Renal cortical epithelial cell (primary cell): ENCODE data around the gene RPSA. TPM values are rescaled to one million over a fixed set of nuclear protein-coding genes. Genes with fewer than 3 reads are reported as not detected.
A peak's percentile ranks its signal among the peaks of the same experiment; 100 is the strongest.
"Not testable (repeated sequence)": the region's sequence is repeated elsewhere in the genome, so short reads cannot be mapped to it uniquely, and the experiment has no call there.

Experiments used
- DNase-seq: peaks from one replicate; pipeline ENCODE4 v3.0.0-alpha.2; 2011; ENCODE audit warnings: low read depth
- total RNA-seq: library from RNA; depleted of rRNA; stranded (reverse); fragments of >200 nt; gene quantifications from 2 replicates; pipeline ENCODE4 v1.2.3, GENCODE V29; 2014

RPSA gene
- total RNA-seq: 539 and 1,854 TPM in 2 replicates

DNA sequence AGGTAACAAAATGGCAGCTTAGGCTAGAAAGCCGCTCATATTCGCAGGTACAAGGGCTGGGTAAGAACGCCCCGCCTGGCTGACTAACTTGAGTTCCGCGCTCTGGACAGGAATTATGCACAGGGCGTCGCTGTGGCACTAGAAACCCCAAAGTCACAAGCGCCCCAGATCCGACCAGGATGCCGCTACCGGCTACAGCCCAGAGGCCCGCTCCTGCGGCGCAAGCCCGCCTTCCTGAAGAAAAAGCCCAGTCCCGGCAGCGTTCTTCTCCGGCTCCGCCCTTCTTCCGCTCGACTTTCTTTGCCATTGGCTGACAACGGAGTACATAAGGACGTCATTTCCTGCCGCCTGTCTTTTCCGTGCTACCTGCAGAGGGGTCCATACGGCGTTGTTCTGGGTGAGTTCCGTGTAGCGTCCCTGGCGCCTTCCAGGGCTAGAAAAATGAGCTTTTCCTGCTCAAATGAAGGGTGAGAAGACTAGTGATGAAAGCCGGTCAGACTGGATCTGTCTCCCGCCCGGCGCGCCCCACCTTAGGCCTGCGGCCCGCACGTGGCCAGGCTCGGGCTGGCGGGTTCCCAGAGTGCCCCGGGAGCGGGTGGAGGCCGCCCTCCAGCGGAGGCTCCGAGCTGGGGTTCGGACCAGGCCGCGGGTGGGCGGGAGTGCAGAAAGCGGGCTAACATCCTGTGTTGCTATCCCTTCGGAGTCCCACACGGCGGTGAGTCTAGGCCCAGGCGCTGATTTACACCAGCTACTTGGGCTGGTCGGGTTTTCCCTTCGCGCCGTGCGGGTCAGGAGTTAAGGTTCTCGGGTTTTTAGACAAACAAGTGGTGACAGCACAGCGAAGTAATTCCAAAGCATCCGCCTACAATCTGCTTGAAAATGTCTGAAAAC, at the start of gene RPSA:
TSS of gene RPSA (plus strand) at position 353 of the 891 bp plus-strand sequence. CDS start 934 bp downstream, outside the sequence.
- peak; percentile 95 for DNase-seq

DNA sequence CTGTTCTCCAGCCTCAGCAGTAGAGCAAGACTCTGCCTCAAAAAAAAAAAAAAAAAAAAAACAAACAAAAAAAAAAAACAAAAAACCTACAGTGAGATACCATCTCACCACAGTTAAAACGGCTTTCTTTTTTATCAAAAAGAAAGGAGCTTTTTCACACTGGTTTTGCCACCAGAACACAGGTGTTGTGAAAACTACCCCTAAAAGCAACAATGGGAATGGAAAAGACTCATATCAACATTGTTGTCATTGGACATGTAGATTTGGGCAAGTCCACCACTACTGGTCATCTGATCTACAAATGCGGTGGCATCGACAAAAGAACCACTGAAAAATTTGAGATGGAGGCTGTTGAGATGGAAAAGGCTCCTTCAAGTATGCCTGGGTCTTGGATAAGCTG, 48.2 kb upstream of the RPSA start:
- no peak for DNase-seq

DNA sequence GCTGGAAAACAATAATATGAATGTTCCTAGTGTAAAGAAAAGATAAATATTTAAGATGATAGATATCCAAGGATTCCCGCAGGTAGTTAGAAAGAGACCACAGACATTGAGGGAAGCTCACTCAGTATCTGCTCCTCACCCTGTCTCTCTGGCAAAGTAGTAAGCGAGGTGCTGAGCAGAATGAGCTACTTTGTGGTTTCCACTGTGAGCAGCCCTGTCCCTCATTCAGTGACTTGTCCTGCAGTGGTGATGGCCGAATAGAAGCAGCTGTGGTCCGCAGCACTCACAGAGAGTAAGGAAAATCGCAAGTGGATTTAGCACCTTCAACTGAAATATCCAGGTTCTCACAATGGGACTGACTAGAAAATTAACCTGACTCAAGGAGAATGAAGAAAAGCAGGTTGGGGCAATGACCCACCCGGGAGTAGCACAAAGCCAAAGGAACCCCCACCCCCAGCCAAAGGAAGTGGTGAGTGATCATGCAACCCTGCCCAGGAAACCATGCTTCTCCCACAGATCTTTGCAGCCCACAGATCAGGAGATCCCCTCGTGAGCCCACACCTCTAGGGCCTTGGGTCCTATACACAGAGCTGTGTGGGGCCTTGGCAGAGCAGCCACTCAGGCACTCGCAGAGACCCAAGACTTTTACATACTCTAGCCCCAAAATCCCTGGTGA, 45.1 kb upstream of the RPSA start:
- DNase-seq: no peak

DNA sequence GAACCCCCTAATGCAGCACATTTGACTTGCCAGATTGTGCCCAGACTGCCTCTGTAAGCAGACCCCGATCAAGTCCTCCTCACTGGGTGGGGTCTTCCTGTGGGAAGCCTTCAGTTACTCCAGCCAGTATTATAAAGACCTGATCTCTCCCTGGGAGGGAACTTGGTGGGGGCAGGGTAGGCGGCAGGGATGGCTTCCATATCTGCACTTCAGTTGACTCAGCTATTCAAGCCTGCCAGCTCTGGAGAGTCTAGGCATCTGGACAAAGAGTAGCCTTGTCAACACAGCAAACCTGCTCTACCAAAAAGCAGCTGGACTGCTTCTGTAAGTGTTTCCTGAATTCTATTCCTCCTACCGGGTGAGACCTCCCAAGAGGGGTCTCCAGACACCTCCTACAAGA, 44.3 kb upstream of the RPSA start:
- DNase-seq: no peak

DNA sequence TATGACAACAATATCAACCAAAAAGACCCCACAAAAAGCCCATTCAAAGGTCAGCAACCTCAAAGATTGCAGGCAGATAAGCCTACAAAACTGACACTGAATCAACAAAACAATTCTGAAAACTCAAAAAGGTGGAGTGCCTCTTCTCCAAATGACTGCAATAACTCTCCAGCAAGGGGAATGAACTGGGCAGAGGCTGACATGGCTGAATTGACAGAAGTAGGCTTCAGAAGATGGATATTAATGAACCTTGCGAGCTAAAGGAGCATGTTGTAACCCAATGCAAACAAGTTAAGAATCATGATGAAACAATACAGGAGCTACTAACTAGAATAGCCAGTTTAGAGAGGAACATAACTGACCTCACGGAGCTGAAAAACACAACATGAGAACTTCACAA, 43.7 kb upstream of the RPSA start:
- DNase-seq: no peak

DNA sequence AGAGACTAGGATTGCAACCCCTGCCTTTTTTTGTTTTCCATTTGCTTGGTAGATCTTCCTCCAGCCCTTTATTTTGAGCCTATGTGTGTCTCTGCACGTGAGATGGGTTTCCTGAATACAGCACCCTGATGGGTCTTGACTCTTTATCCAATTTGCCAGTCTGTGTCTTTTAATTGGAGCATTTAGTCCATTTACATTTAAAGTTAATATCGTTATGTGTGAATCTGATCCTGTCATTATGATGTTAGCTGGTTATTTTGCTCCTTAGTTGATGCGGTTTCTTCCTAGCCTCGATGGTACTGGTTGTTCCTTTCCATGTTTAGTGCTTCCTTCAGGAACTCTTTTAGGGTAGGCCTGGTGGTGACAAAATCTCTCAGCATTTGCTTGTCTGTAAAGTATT, 36.1 kb upstream of the RPSA start:
- not testable (repeated sequence) for DNase-seq

DNA sequence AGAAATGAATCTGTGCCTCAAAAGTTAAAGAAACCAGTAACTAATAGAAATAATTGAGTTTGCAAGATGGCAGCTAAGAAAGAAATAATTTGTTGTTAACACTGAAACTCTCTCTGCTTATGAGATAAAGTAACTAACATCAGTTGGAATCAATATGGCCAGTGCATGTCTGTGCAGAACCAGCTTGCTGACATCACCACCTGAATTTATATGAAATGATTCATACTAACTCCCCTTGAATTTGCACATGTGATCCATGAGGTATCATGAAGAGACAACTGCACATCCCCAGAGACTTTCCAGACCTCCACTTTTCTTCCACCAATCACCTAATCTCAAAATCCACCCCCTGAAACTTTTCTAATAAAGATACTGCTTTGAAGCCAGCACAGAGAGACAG, 33.7 kb upstream of the RPSA start:
- DNase-seq: no peak

DNA sequence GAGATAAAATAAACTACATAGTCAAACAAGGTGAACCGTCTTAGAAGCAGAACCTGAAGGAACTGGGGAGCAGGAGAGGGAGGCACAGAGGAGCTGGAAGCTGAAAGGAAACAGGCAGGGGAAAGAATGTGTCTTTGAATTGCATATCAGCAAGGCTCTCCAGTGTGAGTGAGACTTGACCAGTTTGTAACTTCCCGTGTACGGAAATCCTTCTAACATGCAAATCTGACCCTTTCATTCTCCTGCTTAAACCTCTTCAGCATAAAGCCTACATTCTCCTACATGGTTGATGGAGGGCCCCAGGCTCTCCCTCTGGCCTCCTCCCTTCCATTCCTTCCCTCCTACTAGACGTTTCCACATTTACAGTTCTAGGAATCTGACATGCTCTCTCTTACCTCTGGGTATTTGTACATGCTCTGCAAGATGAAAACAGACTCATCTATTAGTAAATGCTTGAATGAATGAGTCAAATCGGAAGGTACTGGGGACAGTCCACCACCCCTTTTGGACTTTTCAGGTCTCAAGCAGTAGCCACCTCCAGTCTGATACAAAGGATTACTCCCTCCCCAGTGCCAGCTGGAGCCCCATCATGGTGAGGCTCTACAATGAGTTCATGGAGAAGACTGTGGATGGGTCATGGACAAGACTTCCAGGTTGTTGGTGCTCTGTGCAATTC, 29.4 kb upstream of the RPSA start:
- DNase-seq: no peak

DNA sequence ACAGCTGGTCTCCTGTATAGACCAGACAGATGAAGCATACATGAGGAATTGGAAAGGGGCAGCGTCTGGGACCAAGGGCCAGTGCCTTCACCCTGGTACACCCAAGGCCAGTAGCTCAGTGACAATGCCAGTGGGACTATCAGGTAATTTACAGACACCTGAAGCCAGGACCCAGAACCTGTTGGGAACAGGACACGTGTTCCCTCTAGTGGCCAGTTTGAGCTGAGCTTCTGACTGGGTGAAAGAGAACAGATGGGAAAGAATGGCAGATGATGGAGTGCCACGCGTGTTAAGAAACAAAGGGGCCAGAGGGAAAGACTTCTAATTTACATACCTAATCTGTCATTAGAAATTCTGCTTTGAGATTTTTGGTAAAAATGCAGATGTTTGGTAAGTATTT, 28.4 kb upstream of the RPSA start:
- DNase-seq: peak; percentile 48

DNA sequence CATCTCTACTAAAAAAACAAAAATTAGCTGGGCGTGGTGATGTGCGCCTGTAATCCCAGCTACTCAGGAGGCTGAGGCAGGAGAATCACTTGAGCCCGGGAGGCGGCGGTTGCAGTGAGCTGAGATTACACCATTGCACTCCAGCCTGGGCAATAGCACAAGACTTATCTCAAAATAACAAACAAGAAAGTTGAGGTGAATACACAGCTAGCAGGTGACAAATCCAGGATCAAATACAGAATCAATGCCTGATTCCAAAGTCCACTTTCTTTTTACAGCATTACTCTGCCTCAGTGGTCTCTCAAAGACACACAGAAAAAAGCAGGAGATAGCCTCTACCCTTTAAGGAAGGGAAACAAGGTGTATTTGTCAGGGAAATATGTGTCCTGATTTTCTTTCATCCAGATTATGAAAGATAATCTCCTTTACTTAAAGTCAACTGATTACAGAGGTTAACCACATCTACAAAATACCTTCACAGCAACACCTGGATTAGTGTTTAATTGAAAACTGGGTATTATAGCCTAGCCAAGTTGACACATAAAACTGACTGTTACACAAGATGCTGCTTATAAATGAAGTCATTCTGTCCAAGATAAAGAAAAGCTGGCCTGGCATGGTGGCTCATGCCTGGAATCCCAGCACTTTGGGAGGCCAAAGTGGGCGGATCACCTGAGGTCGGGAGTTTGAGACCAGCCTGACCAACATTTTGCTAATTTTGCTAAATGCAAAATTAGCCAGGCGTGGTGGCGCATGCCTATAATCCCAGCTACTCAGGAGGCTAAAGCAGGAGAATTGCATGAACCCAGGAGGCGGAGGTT, 27.4 kb upstream of the RPSA start:
- no peak for DNase-seq

DNA sequence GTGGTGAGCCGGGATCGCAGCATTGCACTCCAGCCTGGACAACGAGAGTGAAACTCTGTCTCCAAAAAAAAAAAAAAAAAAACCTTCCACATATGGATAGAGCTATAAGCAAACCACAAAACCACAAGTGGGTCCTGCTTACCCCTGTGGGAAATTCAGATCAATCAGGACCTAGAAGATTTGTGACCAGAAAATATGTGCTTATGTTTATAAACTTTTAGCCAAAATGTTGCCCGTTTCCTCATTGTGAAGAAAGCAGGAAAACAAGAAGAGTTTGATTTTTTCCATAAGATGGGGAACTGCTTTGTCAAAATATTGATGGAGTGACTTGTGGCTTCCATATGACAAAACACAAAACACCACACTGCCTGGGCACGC, 26.8 kb upstream of the RPSA start:
- no peak for DNase-seq

DNA sequence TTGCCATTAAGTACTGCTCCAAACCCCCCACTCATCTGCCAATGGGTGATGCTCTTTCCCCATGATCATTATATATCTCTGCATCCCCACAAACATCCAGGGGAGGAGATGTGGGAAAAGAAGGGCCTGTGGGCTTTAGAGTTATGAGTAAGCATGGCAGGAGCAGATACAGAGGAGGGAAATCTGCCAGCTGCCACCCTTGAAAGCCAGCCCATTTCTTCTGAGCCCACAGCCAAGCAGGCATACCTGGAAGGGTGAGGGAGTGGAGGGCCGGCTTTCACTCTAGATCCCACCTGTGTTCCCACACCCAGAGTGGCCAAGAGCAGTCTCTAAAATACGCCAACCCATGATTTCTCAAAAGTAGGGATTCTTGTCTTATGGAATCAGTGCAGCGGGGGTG, 25.1 kb upstream of the RPSA start:
- no peak for DNase-seq

DNA sequence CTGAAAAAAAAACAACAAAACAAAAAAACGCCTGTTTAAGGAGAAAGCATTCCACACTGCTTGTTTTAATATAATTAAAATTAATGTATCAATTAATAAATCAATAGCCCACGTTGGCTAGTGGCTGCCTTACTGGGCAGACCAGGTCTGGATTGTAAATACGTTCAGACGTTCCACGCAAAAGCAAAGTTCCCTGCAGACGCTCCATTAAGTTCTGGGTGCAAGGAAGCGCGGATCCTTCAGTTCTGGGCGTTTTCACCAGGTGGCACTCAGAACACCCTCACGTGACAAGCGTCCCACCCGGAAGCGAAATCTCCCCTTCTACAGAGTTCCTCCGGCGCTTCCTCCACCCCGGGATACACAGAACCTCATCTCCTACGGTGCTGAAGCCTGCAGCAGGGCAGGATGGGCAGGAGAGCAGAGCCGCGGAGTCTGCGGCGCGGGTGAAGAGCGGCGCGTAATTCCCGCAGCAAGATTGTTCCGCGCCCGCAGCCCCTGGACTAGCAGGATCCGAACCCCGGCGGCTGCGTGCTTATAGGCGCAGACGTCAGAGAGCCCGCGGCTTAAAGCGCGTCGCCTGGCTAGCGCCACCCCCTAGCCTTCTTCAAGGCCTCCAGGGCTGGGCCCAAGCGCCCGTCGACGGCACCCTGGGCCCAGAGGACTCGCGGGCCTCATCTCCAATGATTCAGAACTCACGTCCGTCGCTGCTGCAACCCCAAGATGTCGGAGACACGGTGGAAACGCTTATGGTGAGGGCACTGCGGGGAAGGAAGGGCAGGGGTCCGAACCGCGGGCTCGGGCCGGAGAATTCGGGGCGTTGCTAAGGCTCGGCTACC, 23.3 kb upstream of the RPSA start, which contains the start of gene SLC25A38:
TSS of gene SLC25A38 (plus strand) at position 326 of the 836 bp plus-strand sequence. CDS start at position 681, 355 bp downstream.
- peak; percentile 75 for DNase-seq

DNA sequence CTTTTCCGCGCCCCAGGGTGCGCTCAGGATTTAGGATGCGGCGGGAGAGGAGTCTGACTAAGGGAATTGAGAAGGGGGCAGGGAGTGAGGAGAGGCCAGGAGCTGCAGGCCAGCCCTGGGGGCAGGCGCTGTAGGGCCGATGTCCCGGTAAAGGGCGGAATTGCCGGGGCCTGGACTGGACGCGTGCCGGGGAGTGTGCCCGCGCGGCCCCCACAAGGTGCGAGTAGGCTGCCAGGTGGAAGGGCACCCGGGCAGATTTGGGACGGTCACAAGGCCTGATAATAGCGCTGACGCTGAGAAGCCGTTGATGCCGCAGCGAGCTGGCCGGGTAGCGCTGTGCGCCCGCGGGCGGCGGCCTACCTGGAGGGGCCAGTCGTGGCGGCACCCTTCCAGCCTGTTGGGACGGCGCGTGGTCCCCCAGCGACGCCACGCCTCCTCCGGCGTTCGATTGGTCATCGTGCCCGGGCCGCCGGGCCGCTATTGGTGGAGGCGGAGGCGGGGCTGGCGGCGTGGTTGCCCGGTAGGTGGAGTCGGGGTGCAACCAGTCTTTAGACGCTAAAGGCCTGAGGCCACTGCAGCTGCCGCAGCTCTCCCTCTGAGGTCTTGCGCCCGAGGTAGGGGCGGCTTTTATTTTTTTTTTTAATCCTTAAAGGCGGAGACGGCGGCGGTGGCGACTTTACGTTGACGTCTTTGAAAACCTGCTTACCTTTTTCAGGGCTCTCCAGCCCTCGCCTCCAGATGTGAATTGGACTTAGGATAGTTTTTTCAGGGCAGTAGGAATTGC, 22.4 kb upstream of the RPSA start:
- peak; percentile 77 for DNase-seq

DNA sequence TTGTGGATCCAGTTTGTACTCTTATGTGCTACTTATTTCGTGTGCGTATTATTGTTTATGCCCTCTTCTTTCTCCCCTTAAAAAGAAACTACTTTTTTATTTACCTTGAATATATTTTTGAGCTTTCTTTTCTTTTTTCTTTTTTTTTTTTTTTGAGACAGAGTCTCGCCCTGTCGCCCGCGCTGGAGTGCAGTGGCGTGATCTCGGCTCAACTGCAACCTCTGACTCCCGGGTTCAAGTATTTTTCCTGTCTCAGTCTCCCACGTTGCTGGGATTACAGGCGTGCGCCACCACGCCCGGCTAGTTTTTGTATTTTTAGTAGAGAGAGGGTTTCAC, 21.9 kb upstream of the RPSA start:
- peak; percentile 2 for DNase-seq

DNA sequence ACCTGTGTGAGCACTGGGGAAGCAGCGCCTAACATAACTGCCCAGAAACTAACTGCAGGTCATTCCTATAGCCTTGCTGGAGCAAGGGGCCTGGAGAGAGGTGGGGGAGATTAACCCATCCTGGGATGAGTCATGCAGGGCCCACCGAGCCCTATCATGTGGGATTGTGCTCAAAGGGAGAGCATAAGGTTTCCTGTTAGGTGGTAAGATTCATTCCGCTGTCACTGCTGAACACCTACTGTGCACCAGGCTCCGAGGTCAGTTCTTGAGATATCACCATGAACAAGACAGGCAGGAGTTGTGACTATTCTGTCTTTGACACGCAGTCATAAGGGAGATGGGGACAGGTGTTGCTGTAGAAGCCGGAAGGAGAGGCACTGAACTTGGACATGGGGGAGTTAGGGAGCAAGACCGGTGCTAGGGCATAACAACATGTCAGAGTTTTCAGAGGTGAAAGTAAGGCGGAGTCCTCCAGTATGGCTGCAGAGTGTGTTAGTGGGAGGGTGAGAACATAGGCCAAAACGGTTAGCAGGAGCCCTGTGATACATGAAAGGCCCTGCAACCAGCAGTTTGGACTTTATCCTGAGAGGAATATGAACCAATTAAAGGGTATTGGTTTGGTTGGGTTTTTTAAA, 20.9 kb upstream of the RPSA start:
- no peak for DNase-seq

DNA sequence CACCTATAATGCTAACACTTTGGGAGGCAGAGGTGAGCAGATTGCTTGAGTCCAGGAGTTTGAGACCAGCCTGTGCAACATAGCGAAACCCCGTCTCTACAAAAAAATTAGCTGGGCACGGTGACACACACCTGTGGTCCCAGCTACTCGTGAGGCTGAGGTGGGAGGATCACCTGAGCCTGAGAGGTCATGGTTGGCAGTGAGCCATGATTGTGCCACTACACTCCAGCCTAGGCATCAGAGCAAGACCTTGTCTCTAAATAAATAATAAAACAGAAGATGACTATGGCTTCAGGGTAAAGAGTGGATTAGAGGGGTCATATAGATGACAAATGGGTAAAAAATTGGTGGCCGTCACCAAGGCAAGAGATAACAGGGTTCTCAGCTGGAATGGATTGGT, 20.2 kb upstream of the RPSA start:
- no peak for DNase-seq

DNA sequence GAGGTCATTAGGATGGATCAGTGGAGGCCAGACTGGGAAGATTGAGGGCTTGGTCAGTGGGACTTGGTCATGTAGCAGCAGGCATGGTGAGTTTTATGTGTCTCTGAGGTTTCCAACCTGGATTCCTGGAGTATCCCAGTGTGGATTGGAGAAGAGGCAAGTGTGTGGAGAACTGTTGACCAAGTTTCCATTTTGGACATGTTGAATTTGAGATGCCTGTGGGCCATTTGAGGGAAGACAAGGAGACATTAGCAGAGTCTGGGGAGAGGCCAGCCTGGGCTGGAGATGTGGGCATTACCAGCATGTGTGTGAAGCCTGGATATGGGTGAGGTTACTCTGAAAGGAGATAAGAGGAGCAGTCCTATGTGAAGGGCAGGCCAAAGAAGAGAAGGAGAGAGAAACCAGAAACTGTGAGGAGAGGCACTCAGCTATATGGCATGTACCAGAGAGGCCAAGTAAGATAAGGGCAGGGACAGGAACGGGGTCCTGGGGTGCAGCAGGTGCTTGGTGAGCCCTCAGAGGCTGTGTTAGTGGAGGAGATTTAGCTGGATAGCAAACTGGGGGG, 19.0 kb upstream of the RPSA start:
- no peak for DNase-seq

DNA sequence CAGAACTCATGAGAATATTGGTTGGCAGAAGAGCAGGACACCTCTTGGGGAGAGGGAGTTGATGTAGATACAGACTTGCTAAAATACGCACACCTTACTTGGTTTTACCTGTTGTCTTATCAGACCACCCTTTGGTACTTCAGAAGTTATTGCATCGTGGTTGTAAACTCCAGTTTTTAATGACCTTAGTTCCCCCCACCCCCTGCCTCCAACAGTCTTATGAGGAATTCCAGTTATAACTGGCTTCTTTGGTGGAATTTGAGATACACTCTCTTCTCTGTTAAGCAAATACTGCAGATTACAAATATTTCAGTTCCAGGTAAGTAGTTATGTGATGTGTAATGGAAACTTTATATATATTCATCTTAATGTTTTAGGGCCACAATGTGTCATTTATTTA, 18.4 kb upstream of the RPSA start:
- DNase-seq: no peak
